H1 (cell line): Measurements from ENCODE around the gene TMTC2. TPM values are rescaled to one million over a fixed set of nuclear protein-coding genes. Genes with fewer than 3 reads are reported as not detected.

ENCODE experiments used
- GTF2F1 ChIP-seq: IDR thresholded peaks from 2 replicates; pipeline ENCODE4 v1.6.1; 2012; ENCODE audit warnings: low read depth, low read length, improper control_type of control experiment, borderline replicate concordance
- TAF7 ChIP-seq: optimal IDR thresholded peaks from 2 replicates; pipeline ENCODE3; 2011; ENCODE audit warnings: low read depth, mild to moderate bottlenecking, inconsistent platforms, low read length, moderate library complexity, borderline replicate concordance
- polyA plus RNA-seq, 7 experiments: library from polyadenylated mRNA; depleted of rRNA in 3 of 7; stranded (reverse) in 5 of 7; unstranded in 2 of 7; fragments of >200 nt in 5 of 7; fragments of 200-250 nt in 2 of 7; gene quantifications; 1 replicate in 5 of 7; 2 replicates in 1 of 7; 4 replicates in 1 of 7; pipeline versions ENCODE4 v1.2.1 to v1.2.3, GENCODE V29; 2011 to 2013; ENCODE audit warnings: missing spikeins in 2 of 7, mixed read lengths in 2 of 7
- total RNA-seq: library from RNA; stranded (reverse); fragmentation: NEBNext Ultra II Directional; extraction: Animal tissue kit (Norgen Biotek cat#: 25700); gene quantifications from 2 replicates; pipeline ENCODE4 v1.2.1, GENCODE V29; 2021
- TF ChIP-seq, protein P1 (sequence below): fragments of 300-600 bp; sonication (generic); IDR thresholded peaks from 2 replicates; pipeline ENCODE4 v1.7.1; 2012; ENCODE audit warnings: low read length, moderate library complexity, mild to moderate bottlenecking, inconsistent platforms; ENCODE audit not compliant: insufficient replicate concordance

TMTC2 gene
- total and polyA plus RNA-seq, 2 of the 8 experiments (the other 6 are each of a cell fraction or from before 2014, with no cell fraction given), result 2.3 to 3.9 TPM

DNA sequence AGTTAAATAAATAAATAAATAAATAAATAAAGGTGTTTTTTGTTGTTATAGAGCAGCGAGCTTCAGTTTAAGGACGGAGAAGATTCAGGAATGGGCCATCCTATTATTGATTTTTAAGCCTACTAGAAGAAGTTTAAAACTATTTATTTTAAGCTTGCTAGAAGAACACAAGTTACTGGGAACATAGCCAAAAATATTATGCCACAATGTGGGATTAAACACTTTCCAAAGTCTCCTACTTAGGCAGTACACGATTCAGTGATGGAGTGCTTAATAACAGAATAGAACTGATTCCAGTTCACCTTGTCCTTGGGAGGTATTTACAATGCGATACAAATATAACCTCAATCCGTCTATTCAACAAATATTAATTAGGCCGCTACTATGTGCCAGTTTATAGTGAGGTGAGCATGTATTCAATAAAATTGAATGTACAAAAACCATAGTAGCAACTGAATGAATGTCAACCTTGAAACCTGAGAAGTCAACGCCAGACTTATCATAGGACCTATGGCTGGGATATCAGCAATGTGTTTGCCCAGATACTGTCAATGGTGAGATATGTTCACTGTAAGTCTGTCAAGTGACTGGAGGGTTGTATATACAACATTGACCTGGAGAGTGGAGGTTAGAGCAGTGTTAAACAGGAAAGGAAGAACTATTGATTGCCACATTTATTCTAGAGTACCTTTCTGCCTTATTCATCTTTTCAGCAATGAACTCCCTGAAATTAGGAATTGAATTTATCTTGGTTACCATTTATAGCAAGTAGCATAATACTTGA, 486.4 kb downstream of the TMTC2 start (continued):
- TF ChIP-seq, protein P1, sequence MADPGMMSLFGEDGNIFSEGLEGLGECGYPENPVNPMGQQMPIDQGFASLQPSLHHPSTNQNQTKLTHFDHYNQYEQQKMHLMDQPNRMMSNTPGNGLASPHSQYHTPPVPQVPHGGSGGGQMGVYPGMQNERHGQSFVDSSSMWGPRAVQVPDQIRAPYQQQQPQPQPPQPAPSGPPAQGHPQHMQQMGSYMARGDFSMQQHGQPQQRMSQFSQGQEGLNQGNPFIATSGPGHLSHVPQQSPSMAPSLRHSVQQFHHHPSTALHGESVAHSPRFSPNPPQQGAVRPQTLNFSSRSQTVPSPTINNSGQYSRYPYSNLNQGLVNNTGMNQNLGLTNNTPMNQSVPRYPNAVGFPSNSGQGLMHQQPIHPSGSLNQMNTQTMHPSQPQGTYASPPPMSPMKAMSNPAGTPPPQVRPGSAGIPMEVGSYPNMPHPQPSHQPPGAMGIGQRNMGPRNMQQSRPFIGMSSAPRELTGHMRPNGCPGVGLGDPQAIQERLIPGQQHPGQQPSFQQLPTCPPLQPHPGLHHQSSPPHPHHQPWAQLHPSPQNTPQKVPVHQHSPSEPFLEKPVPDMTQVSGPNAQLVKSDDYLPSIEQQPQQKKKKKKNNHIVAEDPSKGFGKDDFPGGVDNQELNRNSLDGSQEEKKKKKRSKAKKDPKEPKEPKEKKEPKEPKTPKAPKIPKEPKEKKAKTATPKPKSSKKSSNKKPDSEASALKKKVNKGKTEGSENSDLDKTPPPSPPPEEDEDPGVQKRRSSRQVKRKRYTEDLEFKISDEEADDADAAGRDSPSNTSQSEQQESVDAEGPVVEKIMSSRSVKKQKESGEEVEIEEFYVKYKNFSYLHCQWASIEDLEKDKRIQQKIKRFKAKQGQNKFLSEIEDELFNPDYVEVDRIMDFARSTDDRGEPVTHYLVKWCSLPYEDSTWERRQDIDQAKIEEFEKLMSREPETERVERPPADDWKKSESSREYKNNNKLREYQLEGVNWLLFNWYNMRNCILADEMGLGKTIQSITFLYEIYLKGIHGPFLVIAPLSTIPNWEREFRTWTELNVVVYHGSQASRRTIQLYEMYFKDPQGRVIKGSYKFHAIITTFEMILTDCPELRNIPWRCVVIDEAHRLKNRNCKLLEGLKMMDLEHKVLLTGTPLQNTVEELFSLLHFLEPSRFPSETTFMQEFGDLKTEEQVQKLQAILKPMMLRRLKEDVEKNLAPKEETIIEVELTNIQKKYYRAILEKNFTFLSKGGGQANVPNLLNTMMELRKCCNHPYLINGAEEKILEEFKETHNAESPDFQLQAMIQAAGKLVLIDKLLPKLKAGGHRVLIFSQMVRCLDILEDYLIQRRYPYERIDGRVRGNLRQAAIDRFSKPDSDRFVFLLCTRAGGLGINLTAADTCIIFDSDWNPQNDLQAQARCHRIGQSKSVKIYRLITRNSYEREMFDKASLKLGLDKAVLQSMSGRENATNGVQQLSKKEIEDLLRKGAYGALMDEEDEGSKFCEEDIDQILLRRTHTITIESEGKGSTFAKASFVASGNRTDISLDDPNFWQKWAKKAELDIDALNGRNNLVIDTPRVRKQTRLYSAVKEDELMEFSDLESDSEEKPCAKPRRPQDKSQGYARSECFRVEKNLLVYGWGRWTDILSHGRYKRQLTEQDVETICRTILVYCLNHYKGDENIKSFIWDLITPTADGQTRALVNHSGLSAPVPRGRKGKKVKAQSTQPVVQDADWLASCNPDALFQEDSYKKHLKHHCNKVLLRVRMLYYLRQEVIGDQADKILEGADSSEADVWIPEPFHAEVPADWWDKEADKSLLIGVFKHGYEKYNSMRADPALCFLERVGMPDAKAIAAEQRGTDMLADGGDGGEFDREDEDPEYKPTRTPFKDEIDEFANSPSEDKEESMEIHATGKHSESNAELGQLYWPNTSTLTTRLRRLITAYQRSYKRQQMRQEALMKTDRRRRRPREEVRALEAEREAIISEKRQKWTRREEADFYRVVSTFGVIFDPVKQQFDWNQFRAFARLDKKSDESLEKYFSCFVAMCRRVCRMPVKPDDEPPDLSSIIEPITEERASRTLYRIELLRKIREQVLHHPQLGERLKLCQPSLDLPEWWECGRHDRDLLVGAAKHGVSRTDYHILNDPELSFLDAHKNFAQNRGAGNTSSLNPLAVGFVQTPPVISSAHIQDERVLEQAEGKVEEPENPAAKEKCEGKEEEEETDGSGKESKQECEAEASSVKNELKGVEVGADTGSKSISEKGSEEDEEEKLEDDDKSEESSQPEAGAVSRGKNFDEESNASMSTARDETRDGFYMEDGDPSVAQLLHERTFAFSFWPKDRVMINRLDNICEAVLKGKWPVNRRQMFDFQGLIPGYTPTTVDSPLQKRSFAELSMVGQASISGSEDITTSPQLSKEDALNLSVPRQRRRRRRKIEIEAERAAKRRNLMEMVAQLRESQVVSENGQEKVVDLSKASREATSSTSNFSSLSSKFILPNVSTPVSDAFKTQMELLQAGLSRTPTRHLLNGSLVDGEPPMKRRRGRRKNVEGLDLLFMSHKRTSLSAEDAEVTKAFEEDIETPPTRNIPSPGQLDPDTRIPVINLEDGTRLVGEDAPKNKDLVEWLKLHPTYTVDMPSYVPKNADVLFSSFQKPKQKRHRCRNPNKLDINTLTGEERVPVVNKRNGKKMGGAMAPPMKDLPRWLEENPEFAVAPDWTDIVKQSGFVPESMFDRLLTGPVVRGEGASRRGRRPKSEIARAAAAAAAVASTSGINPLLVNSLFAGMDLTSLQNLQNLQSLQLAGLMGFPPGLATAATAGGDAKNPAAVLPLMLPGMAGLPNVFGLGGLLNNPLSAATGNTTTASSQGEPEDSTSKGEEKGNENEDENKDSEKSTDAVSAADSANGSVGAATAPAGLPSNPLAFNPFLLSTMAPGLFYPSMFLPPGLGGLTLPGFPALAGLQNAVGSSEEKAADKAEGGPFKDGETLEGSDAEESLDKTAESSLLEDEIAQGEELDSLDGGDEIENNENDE, result no peak
- TF ChIP-seq TAF7 (no peak), GTF2F1 (no peak)
